Neural cell (in vitro differentiated cells): ENCODE data around the gene MAN2B2. TPM values are rescaled to one million over a fixed set of nuclear protein-coding genes. Genes with fewer than 3 reads are reported as not detected.

Experiments used
- H2AFZ ChIP-seq: fragments of 200-600, 300-800 bp; sonication (generic), shearing (Covaris generic); 2 replicates; pipeline ENCODE4 v1.6.0; 2014; ENCODE audit warnings: low read depth, mild to moderate bottlenecking, antibody characterized with exemption, low read length, moderate library complexity
- H3F3A ChIP-seq: fragments of 200-600 bp; shearing (Covaris generic); 2 replicates; pipeline ENCODE4 v1.6.1; 2016; ENCODE audit warnings: mild to moderate bottlenecking, moderate library complexity, mixed read lengths, antibody characterized with exemption, low read length; ENCODE audit not compliant: insufficient read depth, poor library complexity, severe bottlenecking
- H3K27ac ChIP-seq: fragments of 200-600, 300-800 bp; sonication (generic), shearing (Covaris generic); 2 replicates; pipeline ENCODE4 v1.5.1; 2014; ENCODE audit warnings: mild to moderate bottlenecking, low read length, moderate library complexity
- H3K27me3 ChIP-seq: fragments of 300-800, 200-600 bp; sonication (generic), shearing (Covaris generic); 2 replicates; pipeline ENCODE4 v1.6.0; 2014; ENCODE audit warnings: mild to moderate bottlenecking, low read depth, low read length, moderate library complexity; ENCODE audit not compliant: insufficient read depth
- H3K36me3 ChIP-seq: fragments of 300-800, 200-600 bp; sonication (generic), shearing (Covaris generic); 2 replicates; pipeline ENCODE4 v1.5.1; 2014; ENCODE audit warnings: mild to moderate bottlenecking, antibody characterized with exemption, low read length, moderate library complexity; ENCODE audit not compliant: insufficient read depth
- H3K4me2 ChIP-seq: fragments of 300-800, 200-600 bp; sonication (generic), shearing (Covaris generic); 2 replicates; pipeline ENCODE4 v1.6.0; 2014; ENCODE audit warnings: mild to moderate bottlenecking, low read length
- H3K4me3 ChIP-seq: fragments of 300-800, 200-600 bp; sonication (generic), shearing (Covaris generic); 2 replicates; pipeline ENCODE4 v1.5.1; 2014; ENCODE audit warnings: mild to moderate bottlenecking, low read length, moderate library complexity
- H3K79me2 ChIP-seq: fragments of 200-600 bp; shearing (Covaris generic); replicated peaks from 2 replicates; pipeline ENCODE4 v1.6.0; 2014; ENCODE audit warnings: mild to moderate bottlenecking, low read length, moderate library complexity; ENCODE audit not compliant: insufficient read depth
- H3K9ac ChIP-seq: fragments of 300-800, 200-600 bp; sonication (generic), shearing (Covaris generic); 2 replicates; pipeline ENCODE4 v1.6.1; 2016; ENCODE audit warnings: mild to moderate bottlenecking, low read length, mixed read lengths
- H3K9me2 ChIP-seq: fragments of 200-600 bp; shearing (Covaris generic); 2 replicates; pipeline ENCODE4 v1.6.1; 2016; ENCODE audit warnings: mild to moderate bottlenecking, low read length, mixed read lengths; ENCODE audit not compliant: insufficient read depth
- H3K9me3 ChIP-seq: fragments of 200-600, 300-800 bp; sonication (generic), shearing (Covaris generic); 2 replicates; pipeline ENCODE4 v1.6.1; 2016; ENCODE audit warnings: mild to moderate bottlenecking, mixed run types, low read length, moderate library complexity, mixed read lengths
- H4K20me1 ChIP-seq: fragments of 200-600 bp; shearing (Covaris generic); 2 replicates; pipeline ENCODE4 v1.6.1; 2016; ENCODE audit warnings: mild to moderate bottlenecking, mixed run types; ENCODE audit not compliant: insufficient read depth
- CTCF ChIP-seq: fragments of 450-650 bp; IDR thresholded peaks from 2 replicates; pipeline ENCODE4 v1.5.1; 2014; ENCODE audit warnings: antibody characterized with exemption, mild to moderate bottlenecking, moderate library complexity; ENCODE audit not compliant: poor library complexity, severe bottlenecking
- EP300 ChIP-seq: fragments of 450-650 bp; conservative IDR thresholded peaks from 2 replicates; pipeline ENCODE4 v1.6.1; 2014; ENCODE audit warnings: antibody characterized with exemption, mild to moderate bottlenecking, moderate library complexity; ENCODE audit not compliant: poor library complexity, severe bottlenecking
- EZH2 ChIP-seq: fragments of 200-600, 300-800 bp; shearing (Covaris generic), sonication (generic); IDR thresholded peaks from 2 replicates; pipeline ENCODE4 v1.6.1; 2014; ENCODE audit warnings: antibody characterized with exemption, low read length, borderline replicate concordance, mild to moderate bottlenecking; ENCODE audit not compliant: insufficient read depth, poor library complexity, severe bottlenecking
- MXI1 ChIP-seq: fragments of 450-650 bp; conservative IDR thresholded peaks from 2 replicates; pipeline ENCODE4 v1.6.1; 2014; ENCODE audit warnings: antibody characterized with exemption, mild to moderate bottlenecking; ENCODE audit not compliant: poor library complexity, severe bottlenecking
- POLR2AphosphoS5 ChIP-seq: IDR thresholded peaks from 2 replicates; pipeline ENCODE4 v1.6.1; 2012
- RAD21 ChIP-seq: fragments of 450-650 bp; conservative IDR thresholded peaks from 2 replicates; pipeline ENCODE4 v1.6.1; 2014; ENCODE audit warnings: antibody characterized with exemption, mild to moderate bottlenecking, moderate library complexity
- REST ChIP-seq: IDR thresholded peaks from 2 replicates; pipeline ENCODE4 v1.6.1; 2012; ENCODE audit warnings: borderline replicate concordance
- SMC3 ChIP-seq: fragments of 450-650 bp; conservative IDR thresholded peaks from 2 replicates; pipeline ENCODE4 v1.6.1; 2014; ENCODE audit warnings: antibody characterized with exemption, mild to moderate bottlenecking, moderate library complexity; ENCODE audit not compliant: poor library complexity
- TAF1 ChIP-seq: IDR thresholded peaks from 2 replicates; pipeline ENCODE4 v1.6.1; 2012; ENCODE audit warnings: low read depth
- polyA plus RNA-seq: library from polyadenylated mRNA; depleted of rRNA; stranded (reverse); fragments of >200 nt; gene quantifications from 2 replicates; pipeline ENCODE4 v1.2.3, GENCODE V29; 2014

Gene MAN2B2
- polyA plus RNA-seq, 1 donor from 2014 or later, result 7.5 TPM

- no peaks in the 10 kb centered on the region for H3K79me2 ChIP-seq
- no peaks in the 10 kb centered on the region for H3F3A ChIP-seq
- no peak overlapping the region for H2AFZ ChIP-seq
- H3K36me3 ChIP-seq, result no peaks in the 10 kb centered on the region
- H3K9ac ChIP-seq, result no peak overlapping the region
- no peak overlapping the region for H3K27ac ChIP-seq
- no peaks in the 10 kb centered on the region for H4K20me1 ChIP-seq
- peaks cover 3% of the 10 kb centered on the region for H3K27me3 ChIP-seq
- H3K9me3 ChIP-seq, result peaks cover 3% of the 10 kb centered on the region
- no peak overlapping the region for H3K4me3 ChIP-seq
- H3K9me2 ChIP-seq, result no peaks in the 10 kb centered on the region
- no peak overlapping the region for H3K4me2 ChIP-seq
- TF ChIP-seq TAF1 (no peak), EZH2 (no peak), POLR2AphosphoS5 (no peak), SMC3 (peak; percentile 99), MXI1 (no peak), CTCF (peak; percentile 98), REST (peak; percentile 92), EP300 (no peak), RAD21 (peak; percentile 98)
Observed at GRCh38 chr4:6546681-6547447, 28.1 kb upstream of the MAN2B2 start.

GRCh38 chr4:6548201-6548881, 26.6 kb upstream of the MAN2B2 start:
- Histone ChIP-seq H3K27ac (no peak overlapping the region), H3K27me3 (peaks cover 3% of the 10 kb centered on the region), H4K20me1 (no peaks in the 10 kb centered on the region)

More at GRCh38 chr4:6548201-6548881, 26.6 kb upstream of the MAN2B2 start:
- Histone ChIP-seq H3K9me3 (peaks cover 3% of the 10 kb centered on the region), H3K9me2 (no peaks in the 10 kb centered on the region), H3K9ac (no peak overlapping the region), H3K79me2 (no peaks in the 10 kb centered on the region), H2AFZ (no peak overlapping the region), H3K4me2 (no peak overlapping the region), H3F3A (no peaks in the 10 kb centered on the region), H3K36me3 (no peaks in the 10 kb centered on the region), H3K4me3 (no peak overlapping the region)
- TF ChIP-seq POLR2AphosphoS5 (no peak), CTCF (peak; percentile 32)
